Sigmoid colon (tissue), 7 donors: ENCODE results near the gene COL5A1. TPM values are rescaled to one million over a fixed set of nuclear protein-coding genes. Genes with fewer than 3 reads are reported as not detected.

Source experiments
- DNase-seq: peaks from one replicate; pipeline ENCODE4 v3.0.0-alpha.2; 2019
- H3K27ac ChIP-seq, 4 donors: fragments of 200-600 bp; sonication (generic); one replicate each; pipeline ENCODE4 v1.5.1; 2016 to 2019; ENCODE audit warnings: mild to moderate bottlenecking in 1 of 4
- H3K27me3 ChIP-seq, 3 donors: fragments of 200-600 bp; sonication (generic); one replicate each; pipeline ENCODE4 v1.5.1; 2019; ENCODE audit warnings: mild to moderate bottlenecking in 1 of 3
- H3K36me3 ChIP-seq, 4 donors: fragments of 200-600 bp; sonication (generic); one replicate each; pipeline ENCODE4 v1.5.1; 2016 to 2019
- H3K4me1 ChIP-seq, 4 donors: fragments of 200-600 bp; sonication (generic); one replicate each; pipeline ENCODE4 v1.5.1; 2017 to 2019
- H3K4me3 ChIP-seq, 4 donors: fragments of 200-600 bp; sonication (generic); one replicate each; pipeline ENCODE4 v1.5.1; 2017 to 2019; ENCODE audit warnings: mild to moderate bottlenecking in 2 of 4, moderate library complexity in 1 of 4
- H3K9me3 ChIP-seq, 4 donors: fragments of 200-600 bp in 3 of 4; sonication (generic) in 3 of 4; one replicate each; pipeline versions ENCODE4 v1.5.1 to v1.6.1; 2013 to 2019
- EP300 ChIP-seq, 4 donors: sonication (generic); formaldehyde crosslinking; IDR thresholded peaks; one replicate each; pipeline ENCODE4 v1.6.1; 2017; ENCODE audit warnings: antibody characterized with exemption in 4 of 4
- POLR2A ChIP-seq, 2 donors: fragments of 450-650 bp; IDR thresholded peaks; one replicate each; pipeline ENCODE4 v1.6.1; 2016; ENCODE audit warnings: antibody characterized with exemption in 2 of 2, mild to moderate bottlenecking in 2 of 2, moderate library complexity in 2 of 2
- POLR2AphosphoS5 ChIP-seq, 4 donors: sonication (generic); formaldehyde crosslinking; IDR thresholded peaks; one replicate each; pipeline ENCODE4 v1.6.1; 2017; ENCODE audit warnings: antibody characterized with exemption in 4 of 4
- WGBS, 2 donors: extraction: QIAGEN DNeasy Blood & Tissue Kit; methylation state at CpG; one replicate each; pipeline ENCODE4 v1.1.7; 2013; 5-methylcytosine and 5-hydroxymethylcytosine counted together
- intact Hi-C: fragments of 100-400 bp; cut with DNase I; formaldehyde crosslinking; loops from one replicate; pipeline ENCODE4 v1.15.1; 2023
- polyA plus RNA-seq, 3 donors: library from polyadenylated mRNA; stranded (reverse); fragments of 200-250 nt; gene quantifications; one replicate each; pipeline ENCODE4 v1.2.3, GENCODE V29; 2013
- total RNA-seq, 4 donors: library from RNA; depleted of rRNA; stranded (reverse); fragments of >200 nt; gene quantifications; one replicate each; pipeline ENCODE4 v1.1.0, GENCODE V29; 2016
- TF ChIP-seq, protein P1 (sequence below), 4 experiments: fragments of 450-650 bp in 3 of 4; fragments of 200-600 bp in 1 of 4; IDR thresholded peaks; one replicate each; pipeline ENCODE4 v1.5.1; 2016 to 2019; ENCODE audit warnings: antibody characterized with exemption in 4 of 4, mild to moderate bottlenecking in 3 of 4, moderate library complexity in 2 of 4
- donor health status: healthy with polysubstance abuse.
- donor health status: Bipolar disorder and iron deficiency.
- donor health status: healthy.

COL5A1 gene
- total and polyA plus RNA-seq, 7 donors = 4.2 to 168 (median 24.2) TPM

DNA sequence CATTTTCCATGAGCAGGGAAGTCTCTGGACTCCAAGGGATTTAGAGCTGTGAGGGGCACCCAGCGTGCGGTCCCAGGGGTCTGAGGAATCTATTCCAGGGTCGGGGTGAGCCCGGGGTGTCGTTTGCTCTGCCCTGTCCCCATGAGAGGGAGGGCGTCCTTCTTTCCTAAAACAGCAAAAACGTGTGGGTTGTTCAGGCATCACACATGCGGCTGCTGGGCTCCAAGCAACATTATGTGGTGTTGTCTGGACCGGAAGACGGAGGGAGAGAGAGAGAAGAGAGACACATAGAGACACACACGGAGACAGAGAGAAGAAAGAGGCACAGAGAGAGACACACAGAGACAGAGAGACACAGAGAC lies 42.7 kb upstream of the COL5A1 start:
- H3K4me1 ChIP-seq = peaks cover 0 to 15% (median 10%) of the 10 kb centered on the region in 4 donors
- no peaks in the 10 kb centered on the region for H3K36me3 ChIP-seq
- no peak for TF ChIP-seq POLR2AphosphoS5 (IDR thresholded peaks at IDR 0.05)
- TF ChIP-seq, protein P1, sequence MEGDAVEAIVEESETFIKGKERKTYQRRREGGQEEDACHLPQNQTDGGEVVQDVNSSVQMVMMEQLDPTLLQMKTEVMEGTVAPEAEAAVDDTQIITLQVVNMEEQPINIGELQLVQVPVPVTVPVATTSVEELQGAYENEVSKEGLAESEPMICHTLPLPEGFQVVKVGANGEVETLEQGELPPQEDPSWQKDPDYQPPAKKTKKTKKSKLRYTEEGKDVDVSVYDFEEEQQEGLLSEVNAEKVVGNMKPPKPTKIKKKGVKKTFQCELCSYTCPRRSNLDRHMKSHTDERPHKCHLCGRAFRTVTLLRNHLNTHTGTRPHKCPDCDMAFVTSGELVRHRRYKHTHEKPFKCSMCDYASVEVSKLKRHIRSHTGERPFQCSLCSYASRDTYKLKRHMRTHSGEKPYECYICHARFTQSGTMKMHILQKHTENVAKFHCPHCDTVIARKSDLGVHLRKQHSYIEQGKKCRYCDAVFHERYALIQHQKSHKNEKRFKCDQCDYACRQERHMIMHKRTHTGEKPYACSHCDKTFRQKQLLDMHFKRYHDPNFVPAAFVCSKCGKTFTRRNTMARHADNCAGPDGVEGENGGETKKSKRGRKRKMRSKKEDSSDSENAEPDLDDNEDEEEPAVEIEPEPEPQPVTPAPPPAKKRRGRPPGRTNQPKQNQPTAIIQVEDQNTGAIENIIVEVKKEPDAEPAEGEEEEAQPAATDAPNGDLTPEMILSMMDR (IDR thresholded peaks at IDR 0.05) = no peak
- TF ChIP-seq POLR2A (IDR thresholded peaks at IDR 0.05) = no peak
- TF ChIP-seq EP300 (IDR thresholded peaks at IDR 0.05) = no peak
- no peak overlapping the region for H3K4me3 ChIP-seq
- no peaks in the 10 kb centered on the region for H3K27me3 ChIP-seq
- no peak overlapping the region for H3K27ac ChIP-seq
- intact Hi-C loops = no loop called here
- no peaks in the 10 kb centered on the region for H3K9me3 ChIP-seq
- no peak for DNase-seq
- WGBS, 2 donors = 69 to 79% methylated on average over 11 of the region's 11 CpGs

DNA sequence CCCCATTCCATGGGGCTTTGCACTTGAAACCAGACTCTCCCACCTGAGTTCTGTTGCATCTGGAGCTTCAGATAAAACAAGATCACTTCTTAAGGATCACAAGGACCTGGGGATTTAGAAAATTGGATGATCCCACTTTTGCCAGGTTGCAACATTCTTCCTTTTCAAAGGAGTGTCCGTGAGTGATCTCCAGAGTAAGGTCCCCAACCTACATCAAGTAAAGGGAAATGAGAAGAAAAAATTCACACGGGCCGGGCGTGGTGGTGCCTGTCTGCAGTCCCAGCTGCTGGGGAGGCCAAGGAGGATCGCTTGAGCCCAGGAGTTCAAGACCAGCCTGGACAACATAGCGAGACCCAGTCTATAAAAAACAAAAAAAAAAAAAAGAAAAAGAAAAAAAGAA lies 41.2 kb upstream of the COL5A1 start:
- no peaks in the 10 kb centered on the region for H3K27me3 ChIP-seq
- H3K4me3 ChIP-seq = no peak overlapping the region
- no peaks in the 10 kb centered on the region for H3K9me3 ChIP-seq
- intact Hi-C loops = no loop called here
- no peaks in the 10 kb centered on the region for H3K36me3 ChIP-seq
- H3K27ac ChIP-seq = no peak overlapping the region
- 74 to 83% methylated on average over 6 of the region's 6 CpGs for WGBS, 2 donors
- peaks cover 0 to 19% (median 14%) of the 10 kb centered on the region in 4 donors for H3K4me1 ChIP-seq
- TF ChIP-seq POLR2AphosphoS5 (IDR thresholded peaks at IDR 0.05) = no peak
- TF ChIP-seq EP300 (IDR thresholded peaks at IDR 0.05) = no peak
- TF ChIP-seq POLR2A (IDR thresholded peaks at IDR 0.05) = no peak
- TF ChIP-seq, protein P1 (IDR thresholded peaks at IDR 0.05) = no peak
- DNase-seq = no peak

DNA sequence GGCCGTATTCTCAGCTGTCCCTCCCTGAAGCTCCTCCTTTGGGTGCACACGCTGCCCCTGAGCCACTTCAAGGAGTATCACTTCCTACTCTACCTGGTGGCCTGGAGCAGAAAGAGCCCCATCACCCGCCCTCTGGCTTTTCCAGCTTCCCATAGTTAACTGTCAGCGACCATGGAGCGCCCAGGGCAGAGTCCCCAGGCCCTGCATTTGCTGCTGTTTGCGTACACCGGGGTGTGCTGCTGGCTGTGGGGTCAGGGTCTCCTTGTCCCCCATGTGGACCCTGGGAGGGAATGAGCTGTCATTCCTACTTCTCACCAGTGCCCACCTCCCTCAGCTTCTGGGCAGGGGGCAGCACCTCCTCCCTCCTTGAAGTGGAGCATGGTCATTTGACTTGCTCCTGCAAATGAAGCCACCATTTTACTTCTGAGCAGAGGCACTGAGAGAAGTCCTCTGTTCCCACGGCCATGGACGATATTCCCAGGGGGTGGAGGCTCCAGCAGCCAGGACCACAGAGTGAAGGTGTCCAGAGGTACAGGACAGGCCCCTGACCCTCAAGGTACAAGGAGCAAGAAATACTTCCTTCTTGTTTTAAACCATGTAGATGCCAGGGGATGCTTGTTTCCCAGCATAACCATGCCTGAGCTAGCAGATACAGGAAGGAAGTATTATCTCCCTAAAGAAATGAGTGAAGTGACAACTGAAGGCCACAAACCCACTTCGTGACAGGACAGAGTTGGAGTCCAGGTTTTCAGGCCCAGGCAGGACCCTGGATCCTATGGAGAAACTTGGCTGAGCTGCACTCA lies 40.6 kb upstream of the COL5A1 start:
- Histone ChIP-seq H3K4me3 (no peak overlapping the region), H3K27ac (no peak overlapping the region), H3K9me3 (no peaks in the 10 kb centered on the region), H3K36me3 (no peaks in the 10 kb centered on the region), H3K4me1 (peaks cover 0 to 26% (median 21%) of the 10 kb centered on the region in 4 donors), H3K27me3 (no peaks in the 10 kb centered on the region)
- 83 to 91% methylated on average over 10 of the region's 10 CpGs for WGBS, 2 donors
- peak; percentile 59 for DNase-seq
- intact Hi-C loops = no loop called here
- no peak for TF ChIP-seq POLR2A (IDR thresholded peaks at IDR 0.05)
- no peak for TF ChIP-seq POLR2AphosphoS5 (IDR thresholded peaks at IDR 0.05)
- TF ChIP-seq, protein P1 (IDR thresholded peaks at IDR 0.05) = no peak
- no peak for TF ChIP-seq EP300 (IDR thresholded peaks at IDR 0.05)

DNA sequence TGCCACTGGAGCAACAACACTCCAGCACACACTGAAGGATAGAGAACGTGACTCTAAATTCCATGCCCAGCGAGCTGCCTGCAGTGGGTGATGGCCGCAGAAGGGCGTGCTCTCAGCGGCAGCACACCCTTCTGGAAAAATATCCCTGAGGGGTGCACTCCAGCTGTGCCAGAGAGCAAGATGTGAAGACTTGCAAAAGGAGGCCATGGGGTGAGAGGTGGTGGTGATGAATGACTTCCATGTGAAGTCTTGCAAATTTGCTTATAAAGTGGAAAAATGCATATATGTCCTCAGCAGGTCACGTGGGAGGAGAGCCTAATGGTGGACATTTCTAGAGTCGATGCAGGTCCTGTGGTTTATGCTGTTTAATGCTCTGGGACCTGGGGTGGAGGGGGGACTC lies 39.8 kb upstream of the COL5A1 start:
- Histone ChIP-seq H3K27ac (no peak overlapping the region), H3K9me3 (no peaks in the 10 kb centered on the region), H3K4me3 (no peak overlapping the region), H3K27me3 (no peaks in the 10 kb centered on the region), H3K4me1 (peaks cover 0 to 33% (median 26%) of the 10 kb centered on the region in 4 donors), H3K36me3 (no peaks in the 10 kb centered on the region)
- intact Hi-C loops = no loop called here
- WGBS, 2 donors = 91 to 94% methylated on average over 7 of the region's 7 CpGs
- no peak for DNase-seq
- no peak for TF ChIP-seq POLR2AphosphoS5 (IDR thresholded peaks at IDR 0.05)

DNA sequence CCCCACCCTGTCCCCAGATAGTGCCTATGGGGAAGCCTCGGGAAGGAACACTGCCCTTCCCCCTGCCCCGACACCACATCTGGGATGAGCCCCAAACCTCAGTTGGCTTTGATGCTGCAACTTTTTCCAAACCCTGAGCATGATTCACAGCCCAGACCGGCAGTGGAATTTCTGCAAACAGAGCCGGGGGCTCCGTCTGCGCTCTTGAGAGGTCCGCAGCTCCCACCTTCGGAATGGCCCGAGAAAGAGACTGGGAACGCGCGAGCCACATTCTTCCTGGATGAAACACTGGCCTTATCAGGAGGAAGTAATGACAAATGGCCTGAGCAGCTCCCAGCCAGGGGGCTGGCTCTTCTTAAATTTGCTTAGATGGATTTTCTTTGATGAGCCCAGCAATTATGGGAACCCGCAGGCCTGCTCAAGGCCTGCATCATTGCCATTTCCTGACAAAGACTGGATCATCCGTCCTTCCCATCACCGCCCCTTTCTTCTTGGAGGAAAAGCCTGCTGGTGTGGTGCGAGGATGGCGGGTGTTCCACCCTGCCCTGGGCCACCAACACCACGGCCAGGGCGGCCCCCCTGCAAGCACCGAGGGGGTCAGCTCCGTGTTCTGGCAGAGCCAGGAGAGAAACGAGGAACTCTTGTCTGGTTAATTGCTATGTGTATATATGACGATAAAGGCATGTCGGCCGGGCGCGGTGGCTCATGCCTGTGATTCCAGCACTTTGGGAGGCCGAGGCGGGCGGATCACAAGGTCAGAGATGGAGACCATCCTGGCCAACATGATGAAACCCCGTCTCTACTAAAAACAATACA lies 38.8 kb upstream of the COL5A1 start:
- WGBS, 2 donors = 68 to 75% methylated on average over 31 of the region's 31 CpGs
- no peaks in the 10 kb centered on the region for H3K27me3 ChIP-seq
- no peak overlapping the region for H3K4me3 ChIP-seq
- peaks cover 0 to 36% (median 26%) of the 10 kb centered on the region in 4 donors for H3K4me1 ChIP-seq
- H3K36me3 ChIP-seq = no peaks in the 10 kb centered on the region
- H3K27ac ChIP-seq = peak overlapping the region in 2 of 4 donors; percentile 40 to 61
- TF ChIP-seq POLR2A (IDR thresholded peaks at IDR 0.05) = no peak
- peak in 1 of 4 donors; percentile 28 for TF ChIP-seq POLR2AphosphoS5 (IDR thresholded peaks at IDR 0.05)
- H3K9me3 ChIP-seq = no peaks in the 10 kb centered on the region
- DNase-seq = peak; percentile 64
- intact Hi-C loops = no loop called here
